Measurements from ENCODE around the gene MSLN.

Gene MSLN

GRCh38 chr16:805474-805873, 44.9 kb downstream of the MSLN start:
- Histone ChIP-seq H3K4me3 (IDR thresholded peaks at IDR 0.05; ENCODE audit: insufficient read depth, low read depth, low read length) (no peak overlapping the region), H3K79me2 (ENCODE audit: insufficient read depth, low read depth) (no peaks in the 10 kb centered on the region), H2AFZ (ENCODE audit: low read depth) (no peak overlapping the region), H3K27me3 (ENCODE audit: insufficient read depth, low read depth) (peaks cover 67% of the 10 kb centered on the region), H4K20me1 (ENCODE audit: insufficient read depth) (no peaks in the 10 kb centered on the region), H3K9ac (no peak overlapping the region), H3K4me2 (no peak overlapping the region), H3K27ac (no peak overlapping the region), H3K4me1 (ENCODE audit: low read depth, poor library complexity, severe bottlenecking) (no peaks in the 10 kb centered on the region), H3K36me3 (ENCODE audit: insufficient read depth) (no peaks in the 10 kb centered on the region)
- TF ChIP-seq CTCF (conservative IDR thresholded peaks at IDR 0.05; ENCODE audit: low read depth, low read length): no peak

- Histone ChIP-seq H3K4me1 (ENCODE audit: low read depth, poor library complexity, severe bottlenecking) (no peaks in the 10 kb centered on the region), H3K36me3 (ENCODE audit: insufficient read depth) (no peaks in the 10 kb centered on the region), H3K27ac (peak overlapping the region; percentile 55; the same call in 1 of the 2 replicates), H3K9ac (peak overlapping the region; percentile 72), H2AFZ (ENCODE audit: low read depth) (peak overlapping the region; percentile 71), H3K79me2 (ENCODE audit: insufficient read depth, low read depth) (no peaks in the 10 kb centered on the region), H3K27me3 (ENCODE audit: insufficient read depth, low read depth) (peaks cover 67% of the 10 kb centered on the region), H3K4me3 (IDR thresholded peaks at IDR 0.05; ENCODE audit: insufficient read depth, low read depth, low read length) (no peak overlapping the region), H4K20me1 (ENCODE audit: insufficient read depth) (no peaks in the 10 kb centered on the region), H3K4me2 (peak overlapping the region; percentile 35)
- TF ChIP-seq CTCF (conservative IDR thresholded peaks at IDR 0.05; ENCODE audit: low read depth, low read length): no peak
These were observed 47.0 kb downstream of the MSLN start for GRCh38 chr16:807347-808084.

- Histone ChIP-seq H3K4me3 (IDR thresholded peaks at IDR 0.05; ENCODE audit: insufficient read depth, low read depth, low read length) (no peak overlapping the region), H3K27ac (no peak overlapping the region), H4K20me1 (ENCODE audit: insufficient read depth) (no peaks in the 10 kb centered on the region), H3K4me1 (ENCODE audit: low read depth, poor library complexity, severe bottlenecking) (no peaks in the 10 kb centered on the region), H2AFZ (ENCODE audit: low read depth) (peak overlapping the region; percentile 71), H3K79me2 (ENCODE audit: insufficient read depth, low read depth) (no peaks in the 10 kb centered on the region), H3K27me3 (ENCODE audit: insufficient read depth, low read depth) (peaks cover 67% of the 10 kb centered on the region), H3K36me3 (ENCODE audit: insufficient read depth) (no peaks in the 10 kb centered on the region), H3K9ac (no peak overlapping the region), H3K4me2 (peak overlapping the region; percentile 35)
- TF ChIP-seq CTCF (conservative IDR thresholded peaks at IDR 0.05; ENCODE audit: low read depth, low read length): no peak
These were observed 47.5 kb downstream of the MSLN start for GRCh38 chr16:808085-808386.

GRCh38 chr16:813204-813915, 52.8 kb downstream of the MSLN start:
- H3K27me3 ChIP-seq (ENCODE audit: insufficient read depth, low read depth): peaks cover 96% of the 10 kb centered on the region
- no peaks in the 10 kb centered on the region for H4K20me1 ChIP-seq (ENCODE audit: insufficient read depth)
- no peak for TF ChIP-seq CTCF (conservative IDR thresholded peaks at IDR 0.05; ENCODE audit: low read depth, low read length)
- no peaks in the 10 kb centered on the region for H3K36me3 ChIP-seq (ENCODE audit: insufficient read depth)
- H3K79me2 ChIP-seq (ENCODE audit: insufficient read depth, low read depth): no peaks in the 10 kb centered on the region
- no peak overlapping the region for H3K4me2 ChIP-seq
- no peak overlapping the region for H3K4me3 ChIP-seq (IDR thresholded peaks at IDR 0.05; ENCODE audit: insufficient read depth, low read depth, low read length)
- no peak overlapping the region for H2AFZ ChIP-seq (ENCODE audit: low read depth)
- H3K9ac ChIP-seq: no peak overlapping the region
- no peak overlapping the region for H3K27ac ChIP-seq
- H3K4me1 ChIP-seq (ENCODE audit: low read depth, poor library complexity, severe bottlenecking): no peaks in the 10 kb centered on the region

Measured in KMS-11 (cell line).